Esophagus muscularis mucosa (tissue), 4 donors: ENCODE measurements around the gene CBX2. TPM values are rescaled to one million over a fixed set of nuclear protein-coding genes. Genes with fewer than 3 reads are reported as not detected.
"Not testable (repeated sequence)": the region's sequence is repeated elsewhere in the genome, so short reads cannot be mapped to it uniquely, and the experiment has no call there.

Experiments used
- DNase-seq: peaks from one replicate; pipeline ENCODE4 v3.0.0-alpha.2; 2017; ENCODE audit errors: extremely low spot score
- H3K27ac ChIP-seq, 4 donors: fragments of 200-600 bp; sonication (generic); replicated peaks in 1 of 4; 1 replicate in 3 of 4; 2 replicates in 1 of 4; pipeline ENCODE4 v1.5.1; 2016 to 2019; ENCODE audit warnings: mild to moderate bottlenecking in 1 of 4
- H3K27me3 ChIP-seq, 4 donors: fragments of 200-600 bp; sonication (generic); one replicate each; pipeline versions ENCODE4 v1.5.1 to v1.6.0; 2016 to 2019
- H3K36me3 ChIP-seq, 4 donors: fragments of 200-600 bp; sonication (generic); one replicate each; pipeline ENCODE4 v1.5.1; 2016 to 2019
- H3K4me1 ChIP-seq, 4 donors: fragments of 200-600 bp; sonication (generic); one replicate each; pipeline ENCODE4 v1.5.1; 2016 to 2019
- H3K4me3 ChIP-seq, 4 donors: fragments of 200-600 bp; sonication (generic); 1 replicate in 2 of 4; 2 replicates in 2 of 4; pipeline ENCODE4 v1.5.1; 2016 to 2019; ENCODE audit warnings: mild to moderate bottlenecking in 4 of 4, moderate library complexity in 1 of 4
- H3K9me3 ChIP-seq, 4 donors: fragments of 200-600 bp; sonication (generic); 1 replicate in 3 of 4; 2 replicates in 1 of 4; pipeline ENCODE4 v1.5.1; 2016 to 2019
- CTCF ChIP-seq, 3 experiments: fragments of 200-600 bp in 2 of 3; fragments of 450-650 bp in 1 of 3; sonication (generic) in 2 of 3; IDR thresholded peaks; one replicate each; pipeline ENCODE4 v1.5.1; 2017 to 2019; ENCODE audit warnings: antibody characterized with exemption in 3 of 3, mild to moderate bottlenecking in 2 of 3, moderate library complexity in 1 of 3
- EP300 ChIP-seq: sonication (generic); formaldehyde crosslinking; IDR thresholded peaks from one replicate; pipeline ENCODE4 v1.6.1; 2017; ENCODE audit warnings: antibody characterized with exemption
- POLR2A ChIP-seq: fragments of 450-650 bp; IDR thresholded peaks from one replicate; pipeline ENCODE4 v1.6.1; 2017; ENCODE audit warnings: antibody characterized with exemption, moderate library complexity, mild to moderate bottlenecking, low read depth
- POLR2AphosphoS5 ChIP-seq, 2 donors: sonication (generic); formaldehyde crosslinking; IDR thresholded peaks; one replicate each; pipeline ENCODE4 v1.6.1; 2017; ENCODE audit warnings: antibody characterized with exemption in 2 of 2
- WGBS: methylation state at CpG from one replicate; pipeline ENCODE4 v1.1.5; 2018; 5-methylcytosine and 5-hydroxymethylcytosine counted together
- intact Hi-C: fragments of 100-400 bp; cut with DNase I; formaldehyde crosslinking; loops from one replicate; pipeline ENCODE4 v1.15.1; 2023
- total RNA-seq, 4 donors: library from RNA; depleted of rRNA; stranded (reverse); fragments of >200 nt; gene quantifications; one replicate each; pipeline versions ENCODE4 v1.1.0 to v1.2.1, GENCODE V29; 2016

The CBX2 gene
- total RNA-seq, 4 donors from 2014 or later, result 0.66 to 2.8 (median 1.5) TPM

GRCh38 chr17:79750650-79751545, 27.1 kb upstream of the CBX2 start:
- no peak overlapping the region for H3K4me3 ChIP-seq
- H3K9me3 ChIP-seq, result no peaks in the 10 kb centered on the region
- 80% methylated on average over 13 of the region's 13 CpGs for WGBS
- H3K4me1 ChIP-seq, result peaks cover 5 to 18% (median 17%) of the 10 kb centered on the region in 4 donors
- intact Hi-C loops, result no loop called here
- DNase-seq, result no peak
- H3K36me3 ChIP-seq, result no peaks in the 10 kb centered on the region
- TF ChIP-seq POLR2A (no peak), CTCF (IDR thresholded peaks at IDR 0.05) (no peak), EP300 (no peak)
- peaks cover 0 to 91% (median 49%) of the 10 kb centered on the region in 4 donors for H3K27me3 ChIP-seq
- H3K27ac ChIP-seq, result no peak overlapping the region

- 67% methylated on average over 13 of the region's 13 CpGs for WGBS
- Histone ChIP-seq H3K27me3 (peaks cover 0 to 92% (median 38%) of the 10 kb centered on the region in 4 donors), H3K36me3 (no peaks in the 10 kb centered on the region), H3K4me3 (no peak overlapping the region), H3K9me3 (no peaks in the 10 kb centered on the region), H3K4me1 (peaks cover 5 to 14% (median 13%) of the 10 kb centered on the region in 4 donors), H3K27ac (no peak overlapping the region)
- intact Hi-C loops, result no loop called here
- no peak for TF ChIP-seq EP300
- no peak for TF ChIP-seq POLR2AphosphoS5 (IDR thresholded peaks at IDR 0.05)
- no peak for TF ChIP-seq CTCF (IDR thresholded peaks at IDR 0.05)
- TF ChIP-seq POLR2A, result no peak
- no peak for DNase-seq
Observed at GRCh38 chr17:79752175-79752574, 25.8 kb upstream of the CBX2 start.

- Histone ChIP-seq H3K27me3 (peaks cover 0 to 83% (median 19%) of the 10 kb centered on the region in 4 donors), H3K27ac (no peak overlapping the region), H3K36me3 (no peaks in the 10 kb centered on the region), H3K4me1 (no peaks in the 10 kb centered on the region), H3K9me3 (no peaks in the 10 kb centered on the region), H3K4me3 (no peak overlapping the region)
- intact Hi-C loops, result no loop called here
- DNase-seq, result no peak
- no peak for TF ChIP-seq EP300
- TF ChIP-seq POLR2AphosphoS5 (IDR thresholded peaks at IDR 0.05), result no peak
- no peak for TF ChIP-seq POLR2A
- TF ChIP-seq CTCF (IDR thresholded peaks at IDR 0.05), result no peak
- WGBS, result 86% methylated on average over 12 of the region's 12 CpGs
Observed at GRCh38 chr17:79754370-79754769, 23.6 kb upstream of the CBX2 start.

GRCh38 chr17:79754903-79755302, 23.0 kb upstream of the CBX2 start:
- H3K27ac ChIP-seq, H3K36me3 ChIP-seq, DNase-seq, intact Hi-C loops, H3K4me3 ChIP-seq, H3K4me1 ChIP-seq, H3K9me3 ChIP-seq: not testable (repeated sequence)
- WGBS, result 93% methylated on average over 7 of the region's 9 CpGs
- peaks cover 0 to 77% (median 14%) of the 10 kb centered on the region in 4 donors for H3K27me3 ChIP-seq

- DNase-seq, result no peak
- Histone ChIP-seq H3K4me3 (no peak overlapping the region), H3K9me3 (no peaks in the 10 kb centered on the region), H3K27ac (no peak overlapping the region), H3K36me3 (no peaks in the 10 kb centered on the region), H3K4me1 (no peaks in the 10 kb centered on the region), H3K27me3 (peaks cover 0 to 71% (median 11%) of the 10 kb centered on the region in 4 donors)
- WGBS, result 91% methylated on average over 14 of the region's 14 CpGs
- TF ChIP-seq EP300 (no peak), CTCF (IDR thresholded peaks at IDR 0.05) (no peak), POLR2A (no peak), POLR2AphosphoS5 (IDR thresholded peaks at IDR 0.05) (no peak)
- intact Hi-C loops, result no loop called here
Observed at GRCh38 chr17:79755591-79755990, 22.4 kb upstream of the CBX2 start.
